ENCODE measurements around the gene NOP53.

- no peak for TF ChIP-seq CTCF (conservative IDR thresholded peaks at IDR 0.05 in 1 of 2, IDR thresholded peaks at IDR 0.05 in 1 of 2; ENCODE audit: low read depth in 1 of 2, low read length in 2 of 2)
- no peak for TF ChIP-seq EZH2 (IDR thresholded peaks at IDR 0.05; ENCODE audit: low read length, missing control alignments)
Measured at GRCh38 chr19:47798904-47799266, 53.5 kb downstream of the NOP53 start.

All from fibroblast of lung (primary cell).